GM19238 (cell line): ENCODE measurements around the gene CLCN2.

Experiments
- DNase-seq: peaks from one replicate; pipeline ENCODE4 v3.0.0; 2011; ENCODE audit warnings: low spot score; ENCODE audit not compliant: insufficient read length

The CLCN2 gene

DNA sequence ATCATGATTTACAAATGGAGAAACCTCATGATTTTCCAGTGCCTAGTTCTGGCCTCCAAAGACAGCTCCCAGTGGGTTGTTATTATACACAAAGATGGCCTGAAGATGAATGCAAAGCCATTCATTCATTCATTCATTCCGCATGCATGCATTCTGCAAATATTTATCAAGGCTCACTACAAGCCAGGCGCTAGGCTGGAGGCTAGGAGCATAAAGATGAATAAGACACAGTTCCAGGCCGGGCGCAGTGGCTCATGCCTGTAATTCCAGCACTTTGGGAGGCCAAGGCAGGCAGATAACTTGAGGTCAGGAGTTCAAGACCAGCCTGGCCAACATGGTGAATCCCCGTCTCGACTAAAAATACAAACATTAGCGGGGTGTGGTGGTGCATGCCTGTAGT is 64.8 kb downstream of the CLCN2 start:
- DNase-seq = no peak
